NOMO-1 treated with dmso at 0.1 percent for 144 hours (cell line): ENCODE results near the gene CUBN.
"Not testable (repeated sequence)": the region's sequence is repeated elsewhere in the genome, so short reads cannot be mapped to it uniquely, and the experiment has no call there.

Experiments used
- DNase-seq: peaks from one replicate; lab custom pipeline; 2025; ENCODE audit not compliant: unreplicated experiment; lab: John Stamatoyannopoulos, UW

CUBN gene

GRCh38 chr10:16843252-16843870 lies 286.2 kb downstream of the CUBN start:
- no peak for DNase-seq

GRCh38 chr10:16835228-16835627 lies 294.4 kb downstream of the CUBN start:
- no peak for DNase-seq

DNA sequence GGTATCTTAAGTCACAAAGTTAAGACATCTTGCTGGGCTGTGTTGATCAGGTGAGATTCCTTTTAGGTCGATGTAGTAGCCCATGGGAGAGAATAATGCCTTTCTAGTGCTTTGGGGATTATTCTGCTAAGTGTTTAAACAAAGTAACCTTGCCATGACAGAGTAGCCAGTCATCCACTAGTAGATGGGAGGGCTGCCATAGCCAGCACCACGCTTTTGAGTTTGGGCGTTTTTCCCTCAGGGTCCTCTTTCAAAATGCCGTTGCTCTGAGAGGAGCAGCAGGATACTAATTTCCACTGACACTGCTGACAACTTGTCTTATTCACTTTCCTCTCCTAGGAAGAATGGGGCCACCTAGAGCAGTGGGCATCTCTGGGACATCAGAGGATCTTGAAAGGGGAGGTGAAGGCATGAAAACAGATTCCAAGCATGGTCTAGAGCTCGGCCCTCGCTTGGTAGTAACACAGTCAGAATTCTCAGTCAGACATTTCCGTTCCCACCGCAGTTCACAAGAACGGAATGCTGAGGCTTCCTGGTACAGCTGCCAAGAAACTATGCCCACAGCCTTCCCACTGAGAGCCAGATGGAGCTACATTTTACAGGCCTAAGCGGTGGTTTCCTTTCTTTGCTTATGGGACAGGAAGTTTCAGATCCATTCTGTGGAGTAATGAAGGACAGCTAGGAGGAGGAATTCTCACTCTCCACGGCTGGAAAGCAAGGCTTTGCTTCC lies 297.1 kb downstream of the CUBN start:
- no peak for DNase-seq

DNA sequence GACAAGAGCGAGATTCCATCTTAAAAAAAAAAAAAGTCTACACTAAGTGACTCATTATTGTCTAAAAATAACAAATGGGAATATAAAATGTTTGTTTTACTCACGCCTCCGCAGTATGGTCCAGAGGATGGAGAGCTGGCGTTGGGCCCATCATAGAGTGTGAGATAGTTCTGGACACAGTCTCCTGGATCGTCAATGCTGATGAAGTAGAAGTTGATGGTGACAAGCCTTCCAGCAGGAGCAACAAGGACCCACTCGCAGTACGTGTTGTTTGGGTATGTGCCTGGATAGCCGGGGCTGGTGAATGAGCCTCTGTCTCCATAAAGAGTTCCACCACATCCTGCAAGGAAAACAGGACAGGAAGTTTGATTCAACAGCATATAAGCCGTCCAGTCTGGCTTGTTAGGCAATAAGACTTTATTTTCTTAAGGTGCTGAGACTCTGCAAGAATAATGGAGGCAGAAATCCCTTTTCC lies 300.9 kb downstream of the CUBN start:
- DNase-seq: no peak

- DNase-seq: peak; percentile 55
Measured at GRCh38 chr10:16828114-16828568, 301.5 kb downstream of the CUBN start.

DNA sequence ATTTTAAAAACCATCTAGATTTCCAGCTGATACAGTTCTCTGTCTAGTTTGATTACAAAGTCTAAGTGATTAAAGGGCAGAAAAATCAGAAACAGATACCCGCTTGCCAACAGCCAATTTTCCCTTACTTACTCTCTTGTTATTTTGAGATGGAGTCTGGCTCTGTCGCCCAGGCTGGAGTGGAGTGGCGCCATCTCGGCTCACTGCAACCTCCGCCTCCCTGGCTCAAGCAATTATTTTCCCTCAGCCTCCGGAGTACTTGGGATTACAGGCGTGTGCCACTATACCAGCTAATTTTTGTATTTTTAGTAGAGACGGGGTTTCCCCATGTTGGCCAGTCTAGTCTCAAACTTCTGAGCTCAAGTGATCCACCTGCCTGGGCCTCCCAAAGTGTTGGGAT lies 302.1 kb downstream of the CUBN start:
- DNase-seq: not testable (repeated sequence)

GRCh38 chr10:16822726-16823360 lies 306.8 kb downstream of the CUBN start:
- DNase-seq: no peak

DNA sequence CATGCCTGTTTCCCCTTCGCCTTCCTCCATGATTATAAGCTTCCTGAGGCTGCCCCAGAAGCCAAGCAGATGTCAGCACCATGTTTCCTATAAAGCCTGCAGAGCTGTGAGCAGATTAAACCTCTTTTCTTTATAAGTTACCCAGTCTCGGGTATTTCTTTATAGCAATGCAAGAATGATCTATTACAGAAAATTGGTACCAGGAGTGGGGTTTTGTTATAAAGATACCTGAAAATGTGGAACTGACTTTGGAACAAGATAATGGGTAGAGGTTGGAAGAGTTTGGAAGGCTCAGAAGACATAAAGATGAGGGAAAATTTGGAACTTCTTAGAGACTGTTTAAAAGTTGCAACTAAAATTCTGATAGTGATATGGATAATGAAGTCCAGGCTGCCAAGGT lies 307.6 kb downstream of the CUBN start:
- no peak for DNase-seq

GRCh38 chr10:16820421-16820820 lies 309.2 kb downstream of the CUBN start:
- no peak for DNase-seq

DNA sequence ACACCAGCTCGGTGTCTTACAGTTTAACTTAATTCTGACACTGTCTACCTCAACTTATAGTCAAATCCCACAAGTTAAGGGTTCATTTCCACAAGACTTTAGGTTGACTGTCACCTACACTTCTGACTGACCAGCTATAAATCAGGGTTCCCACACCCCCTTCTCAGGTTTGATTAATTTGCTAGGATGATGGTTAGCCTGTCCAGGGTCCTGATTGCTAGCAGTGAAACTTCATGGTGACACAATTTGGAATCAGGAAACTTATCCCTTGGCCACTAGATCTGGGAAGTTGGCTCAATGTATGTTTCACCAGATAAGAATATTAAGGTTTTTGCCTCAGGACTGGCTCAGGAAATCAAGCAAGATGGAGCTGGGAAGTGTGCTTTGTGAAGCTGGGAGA lies 309.6 kb downstream of the CUBN start:
- DNase-seq: no peak

DNA sequence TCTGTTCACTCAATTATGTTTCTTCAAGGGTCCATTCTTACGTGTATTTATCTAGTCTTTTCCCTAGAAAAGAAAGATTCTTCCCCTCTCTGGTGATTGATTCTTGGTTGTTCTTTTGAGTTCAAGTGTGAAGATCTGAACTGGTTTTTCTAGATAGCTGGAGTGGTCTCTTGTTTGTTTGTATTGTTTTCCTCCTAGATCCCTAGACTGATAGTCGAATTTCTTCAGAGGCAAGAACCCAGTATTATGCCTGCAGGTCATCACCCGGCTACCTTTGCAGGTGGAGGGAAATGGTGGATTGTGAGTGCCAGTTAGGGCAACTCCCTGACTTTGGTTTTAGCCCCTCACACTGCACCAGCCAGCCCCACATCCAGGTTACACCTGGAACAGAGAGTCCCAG lies 310.2 kb downstream of the CUBN start:
- no peak for DNase-seq

DNA sequence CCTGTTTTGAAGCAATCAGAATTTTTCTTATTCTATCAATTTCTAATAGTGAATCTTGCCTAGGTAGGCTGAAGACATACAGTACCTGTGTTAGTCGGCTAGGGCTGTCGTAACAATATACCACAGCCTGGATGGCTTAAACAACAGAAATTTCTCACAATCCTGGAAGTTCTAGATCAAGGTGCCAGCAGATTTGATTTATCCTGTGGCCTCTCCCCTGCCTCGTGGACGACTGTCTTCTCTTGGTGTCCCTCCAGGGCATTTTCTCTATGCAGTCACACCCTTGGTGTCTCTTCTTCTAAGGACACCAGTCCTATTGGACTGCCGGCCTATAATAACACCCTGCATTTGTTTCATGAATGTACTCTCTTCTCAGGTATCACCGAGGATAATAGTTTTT lies 310.6 kb downstream of the CUBN start:
- DNase-seq: no peak

GRCh38 chr10:16817125-16818019 lies 312.2 kb downstream of the CUBN start, which contains the start of gene RSU1:
Gene RSU1, minus strand, starts transcription at chr10:16817424. Its CDS starts 343 bp downstream, at chr10:16817081.
- DNase-seq: peak; percentile 100

DNA sequence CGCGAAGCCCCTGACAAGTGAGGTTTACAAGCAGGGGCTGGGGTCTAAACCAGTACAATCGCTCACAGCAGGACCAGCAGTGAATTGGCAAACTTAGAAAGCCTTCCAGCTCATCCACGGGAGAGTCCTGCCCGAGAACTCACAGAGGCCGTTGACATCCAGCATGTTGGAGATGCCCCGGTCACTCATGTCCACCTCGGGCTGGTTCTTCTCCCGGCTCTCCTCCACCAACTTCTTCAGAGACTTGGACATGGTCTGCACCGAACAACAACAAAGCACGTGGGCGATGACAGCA lies 312.8 kb downstream of the CUBN start:
- DNase-seq: no peak

DNA sequence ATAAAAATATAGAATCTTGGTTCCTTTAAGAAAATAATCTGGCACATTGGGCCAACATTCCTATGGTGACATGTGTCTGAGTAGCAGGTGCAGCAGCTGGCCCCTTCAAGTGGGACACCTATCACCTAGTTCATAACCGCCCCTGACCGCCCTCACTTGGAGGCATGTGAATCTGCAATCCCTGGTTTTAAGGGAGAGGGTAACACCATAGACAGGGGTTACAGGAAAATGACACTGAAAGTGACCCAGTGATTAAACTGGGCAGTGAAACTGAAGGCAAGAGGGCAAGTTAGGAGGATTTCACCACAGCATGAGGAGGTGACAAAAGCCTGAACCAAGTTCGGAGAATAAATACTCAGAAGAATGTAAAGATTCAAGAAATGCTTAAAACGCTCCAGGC lies 313.4 kb downstream of the CUBN start:
- DNase-seq: no peak

GRCh38 chr10:16814012-16814411 lies 315.6 kb downstream of the CUBN start:
- DNase-seq: no peak

DNA sequence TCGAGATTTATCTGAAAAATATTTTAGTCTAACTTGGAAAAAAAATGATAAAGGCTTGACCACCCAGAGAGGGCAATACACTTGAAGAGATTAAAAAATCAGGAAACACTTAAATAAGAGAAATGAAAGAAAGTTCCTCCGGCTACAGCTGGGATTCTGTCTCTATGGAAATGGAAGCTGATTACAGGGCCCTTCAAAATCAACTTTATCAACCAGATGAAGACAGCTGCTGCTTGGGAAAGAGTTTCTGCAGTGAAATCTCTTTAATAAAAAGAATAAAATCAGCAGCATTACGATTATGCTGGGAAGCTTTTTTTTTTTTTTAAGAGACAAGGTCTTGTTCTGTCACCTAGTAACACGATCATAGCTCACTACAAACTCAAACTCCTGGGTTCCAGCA lies 316.9 kb downstream of the CUBN start:
- DNase-seq: no peak

DNA sequence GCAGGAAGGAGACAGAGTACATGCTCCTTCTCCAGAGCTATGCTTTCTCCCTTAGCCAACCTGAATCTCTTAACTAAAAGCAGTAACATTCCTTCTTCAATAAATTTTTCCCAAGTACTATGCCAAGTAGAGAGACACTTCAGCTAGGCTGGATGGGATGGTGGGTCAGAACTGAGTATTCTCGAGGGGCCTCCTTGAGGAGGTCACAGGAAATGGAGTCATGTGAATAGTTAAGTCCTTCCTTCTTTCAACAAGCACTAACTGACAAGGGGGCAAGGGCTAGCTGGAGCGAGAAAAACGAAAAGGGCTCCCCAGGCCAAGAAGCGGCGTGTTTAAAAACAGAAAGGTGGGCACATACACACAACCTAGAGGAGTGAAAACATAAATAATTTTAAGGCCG lies 317.8 kb downstream of the CUBN start:
- DNase-seq: no peak

GRCh38 chr10:16811292-16811691 lies 318.3 kb downstream of the CUBN start:
- no peak for DNase-seq

DNA sequence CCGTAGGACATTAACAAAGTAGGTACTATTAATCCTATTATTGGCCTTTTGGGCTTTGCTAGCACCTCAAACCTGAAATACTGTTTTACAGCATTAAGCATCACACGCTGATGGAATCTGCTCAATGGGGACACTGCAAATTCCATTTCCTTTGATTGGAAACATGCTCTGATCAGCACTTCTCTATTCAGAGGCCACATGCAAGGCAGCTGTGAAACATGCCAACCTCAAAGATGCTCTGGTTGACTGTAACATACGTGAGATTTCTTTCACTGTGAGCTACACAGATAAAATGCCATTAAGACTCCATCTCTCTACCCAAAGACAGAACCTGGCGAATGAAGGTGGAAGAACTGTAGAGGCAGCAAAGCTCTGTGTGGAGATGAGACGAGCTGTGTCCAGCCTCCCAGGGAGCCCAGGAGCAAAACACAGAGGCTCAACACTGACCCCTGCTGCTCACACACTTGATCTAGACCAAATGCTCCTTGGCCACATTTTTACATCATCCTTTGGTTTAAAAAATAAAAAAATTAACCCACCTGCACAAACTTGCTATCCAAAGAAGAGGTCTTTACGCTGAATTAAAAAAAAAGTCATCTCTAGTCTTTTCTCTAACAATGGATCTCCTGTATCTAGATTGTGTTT lies 320.4 kb downstream of the CUBN start:
- no peak for DNase-seq

GRCh38 chr10:16804123-16804522 lies 325.5 kb downstream of the CUBN start:
- DNase-seq: no peak
